Transverse colon (tissue), 4 donors: ENCODE data around the gene POLR2A.

ENCODE experiments used
- EP300 ChIP-seq: sonication (generic); formaldehyde crosslinking; IDR thresholded peaks from one replicate; pipeline ENCODE4 v1.6.1; 2017; ENCODE audit warnings: antibody characterized with exemption, low read depth
- POLR2A ChIP-seq: fragments of 450-650 bp; IDR thresholded peaks from one replicate; pipeline ENCODE4 v1.6.1; 2016; ENCODE audit warnings: antibody characterized with exemption, mild to moderate bottlenecking, moderate library complexity
- POLR2AphosphoS5 ChIP-seq, 3 donors: sonication (generic); formaldehyde crosslinking; IDR thresholded peaks; one replicate each; pipeline ENCODE4 v1.6.1; 2016; ENCODE audit warnings: antibody characterized with exemption in 3 of 3
- TF ChIP-seq, protein P1 (sequence below), 5 experiments: fragments of 200-600 bp in 3 of 5; fragments of 450-650 bp in 2 of 5; sonication (generic) in 3 of 5; IDR thresholded peaks; 1 replicate in 2 of 5; 2 replicates in 3 of 5; pipeline ENCODE4 v1.5.1; 2016 to 2017; ENCODE audit warnings: antibody characterized with exemption in 5 of 5, inconsistent platforms in 3 of 5, mild to moderate bottlenecking in 2 of 5, moderate library complexity in 1 of 5

DNA sequence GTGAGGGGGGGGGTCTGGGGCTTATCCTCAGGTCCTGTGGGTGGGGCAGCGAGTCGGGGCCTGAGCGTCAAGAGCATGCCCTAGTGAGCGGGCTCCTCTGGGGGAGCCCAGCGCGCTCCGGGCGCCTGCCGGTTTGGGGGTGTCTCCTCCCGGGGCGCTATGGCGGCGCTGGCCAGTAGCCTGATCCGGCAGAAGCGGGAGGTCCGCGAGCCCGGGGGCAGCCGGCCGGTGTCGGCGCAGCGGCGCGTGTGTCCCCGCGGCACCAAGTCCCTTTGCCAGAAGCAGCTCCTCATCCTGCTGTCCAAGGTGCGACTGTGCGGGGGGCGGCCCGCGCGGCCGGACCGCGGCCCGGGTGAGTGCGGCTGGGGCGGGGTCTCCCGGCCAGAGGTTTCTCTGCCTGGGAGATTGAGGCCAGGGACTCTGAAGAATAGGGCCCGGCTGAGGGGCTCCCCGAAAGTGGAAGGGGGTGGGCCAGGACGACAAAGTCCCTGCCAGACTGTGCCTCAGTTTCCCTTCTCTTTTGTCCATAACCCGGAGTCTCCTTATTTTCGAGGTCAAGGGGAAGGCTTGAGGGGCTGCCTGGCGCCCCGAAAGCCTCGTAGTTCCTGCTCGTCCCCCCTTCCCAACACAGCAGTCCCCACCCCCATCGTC is 44.6 kb upstream of the POLR2A start, which contains the start of gene FGF11:
- TF ChIP-seq, protein P1, sequence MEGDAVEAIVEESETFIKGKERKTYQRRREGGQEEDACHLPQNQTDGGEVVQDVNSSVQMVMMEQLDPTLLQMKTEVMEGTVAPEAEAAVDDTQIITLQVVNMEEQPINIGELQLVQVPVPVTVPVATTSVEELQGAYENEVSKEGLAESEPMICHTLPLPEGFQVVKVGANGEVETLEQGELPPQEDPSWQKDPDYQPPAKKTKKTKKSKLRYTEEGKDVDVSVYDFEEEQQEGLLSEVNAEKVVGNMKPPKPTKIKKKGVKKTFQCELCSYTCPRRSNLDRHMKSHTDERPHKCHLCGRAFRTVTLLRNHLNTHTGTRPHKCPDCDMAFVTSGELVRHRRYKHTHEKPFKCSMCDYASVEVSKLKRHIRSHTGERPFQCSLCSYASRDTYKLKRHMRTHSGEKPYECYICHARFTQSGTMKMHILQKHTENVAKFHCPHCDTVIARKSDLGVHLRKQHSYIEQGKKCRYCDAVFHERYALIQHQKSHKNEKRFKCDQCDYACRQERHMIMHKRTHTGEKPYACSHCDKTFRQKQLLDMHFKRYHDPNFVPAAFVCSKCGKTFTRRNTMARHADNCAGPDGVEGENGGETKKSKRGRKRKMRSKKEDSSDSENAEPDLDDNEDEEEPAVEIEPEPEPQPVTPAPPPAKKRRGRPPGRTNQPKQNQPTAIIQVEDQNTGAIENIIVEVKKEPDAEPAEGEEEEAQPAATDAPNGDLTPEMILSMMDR (IDR thresholded peaks at IDR 0.05): no peak
- TF ChIP-seq POLR2AphosphoS5 (IDR thresholded peaks at IDR 0.05) (no peak), EP300 (no peak), POLR2A (no peak)
